SU-DHL-6 (cell line): ENCODE results near the gene PHF24.
"Not testable (repeated sequence)": the region's sequence is repeated elsewhere in the genome, so short reads cannot be mapped to it uniquely, and the experiment has no call there.

ENCODE experiments used
- H2AFZ ChIP-seq: fragments of 200-600 bp; sonication (generic); 2 replicates; pipeline ENCODE4 v1.6.1; 2014; ENCODE audit warnings: low read depth, mild to moderate bottlenecking, moderate library complexity, mixed read lengths, antibody characterized with exemption, low read length; ENCODE audit not compliant: severe bottlenecking
- H3F3A ChIP-seq: fragments of 200-600 bp; shearing (Covaris generic); 2 replicates; pipeline ENCODE4 v1.6.0; 2016; ENCODE audit warnings: antibody characterized with exemption, mild to moderate bottlenecking; ENCODE audit not compliant: insufficient read depth
- H3K27ac ChIP-seq: fragments of 200-600 bp; sonication (generic); 2 replicates; pipeline ENCODE4 v1.5.1; 2016; ENCODE audit warnings: low read depth, mild to moderate bottlenecking, low read length, moderate library complexity, mixed read lengths
- H3K27me3 ChIP-seq: fragments of 200-600 bp; sonication (generic), shearing (Covaris generic); 2 replicates; pipeline ENCODE4 v1.6.0; 2014; ENCODE audit warnings: mild to moderate bottlenecking, low read length
- H3K36me3 ChIP-seq: fragments of 200-600 bp; sonication (generic); 2 replicates; pipeline ENCODE4 v1.6.1; 2014; ENCODE audit warnings: mild to moderate bottlenecking, low read length, mixed read lengths
- H3K4me2 ChIP-seq: fragments of 300-600, 200-600 bp; shearing (Covaris generic), sonication (generic); 2 replicates; pipeline ENCODE4 v1.6.0; 2014; ENCODE audit warnings: low read length, low read depth, mild to moderate bottlenecking; ENCODE audit not compliant: poor library complexity, severe bottlenecking
- H3K4me3 ChIP-seq: fragments of 200-600 bp; sonication (generic); 2 replicates; pipeline ENCODE4 v1.5.1; 2014; ENCODE audit warnings: antibody characterized with exemption, low read length, mild to moderate bottlenecking, mixed read lengths; ENCODE audit not compliant: insufficient read depth, poor library complexity, severe bottlenecking
- H3K79me2 ChIP-seq: fragments of 200-600 bp; sonication (generic); 2 replicates; pipeline ENCODE4 v1.6.1; 2014; ENCODE audit warnings: mild to moderate bottlenecking, low read length, moderate library complexity; ENCODE audit not compliant: insufficient read depth
- H3K9ac ChIP-seq: fragments of 200-600 bp; sonication (generic); 2 replicates; pipeline ENCODE4 v1.7.0; 2014; ENCODE audit warnings: mild to moderate bottlenecking, low read length
- H3K9me2 ChIP-seq: fragments of 200-600 bp; sonication (generic); replicated peaks from 2 replicates; pipeline ENCODE4 v1.6.1; 2014; ENCODE audit warnings: low read length; ENCODE audit not compliant: insufficient read depth
- H3K9me3 ChIP-seq: fragments of 200-600 bp; sonication (generic); 2 replicates; pipeline ENCODE4 v1.6.1; 2014; ENCODE audit warnings: low read length, mixed read lengths; ENCODE audit not compliant: insufficient read depth
- H4K20me1 ChIP-seq: fragments of 200-600 bp; sonication (generic); 2 replicates; pipeline ENCODE4 v1.6.1; 2014; ENCODE audit warnings: low read depth, mild to moderate bottlenecking, antibody characterized with exemption, low read length, moderate library complexity, mixed read lengths
- EZH2phosphoT487 ChIP-seq: fragments of 200-600 bp; sonication (generic), shearing (Covaris generic); conservative IDR thresholded peaks from 2 replicates; pipeline ENCODE4 v1.6.1; 2018; ENCODE audit warnings: mild to moderate bottlenecking, antibody characterized with exemption, low read length, moderate library complexity, mixed read lengths
- TF ChIP-seq, protein P1 (sequence below): fragments of 200-600 bp; sonication (generic); IDR thresholded peaks from one replicate; pipeline ENCODE4 v1.5.1; 2017; ENCODE audit warnings: antibody characterized with exemption, mild to moderate bottlenecking, low read length, moderate library complexity; ENCODE audit not compliant: insufficient read depth, poor library complexity, severe bottlenecking

The PHF24 gene

DNA sequence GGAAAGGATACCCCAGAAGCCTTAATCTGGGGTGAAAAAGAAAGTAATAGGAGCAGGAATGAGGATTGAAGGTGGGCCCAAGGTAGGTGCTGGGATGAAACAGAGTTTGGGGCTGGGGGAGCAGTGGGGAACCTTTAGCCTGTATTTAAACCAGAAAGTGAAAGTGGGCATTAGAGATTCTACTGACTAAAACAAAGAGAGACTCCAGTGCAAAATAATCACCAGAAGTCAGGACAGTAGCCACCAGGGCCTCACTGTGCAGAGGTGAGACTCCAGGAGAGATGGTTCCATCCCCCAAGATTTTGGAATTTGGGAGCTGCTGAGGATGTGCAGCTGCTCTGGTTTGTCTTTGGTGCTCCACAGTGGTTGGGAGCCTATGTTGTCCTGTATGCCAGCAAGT is 44.5 kb downstream of the PHF24 start:
- Histone ChIP-seq H3K27me3 (no peaks in the 10 kb centered on the region), H4K20me1 (no peaks in the 10 kb centered on the region), H3K36me3 (no peaks in the 10 kb centered on the region), H3K4me2 (no peak overlapping the region), H3K27ac (no peak overlapping the region), H3K4me3 (no peak overlapping the region), H3K9ac (no peak overlapping the region), H2AFZ (no peak overlapping the region), H3K9me3 (no peaks in the 10 kb centered on the region), H3F3A (no peaks in the 10 kb centered on the region), H3K9me2 (no peaks in the 10 kb centered on the region), H3K79me2 (no peaks in the 10 kb centered on the region)
- no peak for TF ChIP-seq EZH2phosphoT487
- TF ChIP-seq, protein P1, sequence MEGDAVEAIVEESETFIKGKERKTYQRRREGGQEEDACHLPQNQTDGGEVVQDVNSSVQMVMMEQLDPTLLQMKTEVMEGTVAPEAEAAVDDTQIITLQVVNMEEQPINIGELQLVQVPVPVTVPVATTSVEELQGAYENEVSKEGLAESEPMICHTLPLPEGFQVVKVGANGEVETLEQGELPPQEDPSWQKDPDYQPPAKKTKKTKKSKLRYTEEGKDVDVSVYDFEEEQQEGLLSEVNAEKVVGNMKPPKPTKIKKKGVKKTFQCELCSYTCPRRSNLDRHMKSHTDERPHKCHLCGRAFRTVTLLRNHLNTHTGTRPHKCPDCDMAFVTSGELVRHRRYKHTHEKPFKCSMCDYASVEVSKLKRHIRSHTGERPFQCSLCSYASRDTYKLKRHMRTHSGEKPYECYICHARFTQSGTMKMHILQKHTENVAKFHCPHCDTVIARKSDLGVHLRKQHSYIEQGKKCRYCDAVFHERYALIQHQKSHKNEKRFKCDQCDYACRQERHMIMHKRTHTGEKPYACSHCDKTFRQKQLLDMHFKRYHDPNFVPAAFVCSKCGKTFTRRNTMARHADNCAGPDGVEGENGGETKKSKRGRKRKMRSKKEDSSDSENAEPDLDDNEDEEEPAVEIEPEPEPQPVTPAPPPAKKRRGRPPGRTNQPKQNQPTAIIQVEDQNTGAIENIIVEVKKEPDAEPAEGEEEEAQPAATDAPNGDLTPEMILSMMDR = no peak

DNA sequence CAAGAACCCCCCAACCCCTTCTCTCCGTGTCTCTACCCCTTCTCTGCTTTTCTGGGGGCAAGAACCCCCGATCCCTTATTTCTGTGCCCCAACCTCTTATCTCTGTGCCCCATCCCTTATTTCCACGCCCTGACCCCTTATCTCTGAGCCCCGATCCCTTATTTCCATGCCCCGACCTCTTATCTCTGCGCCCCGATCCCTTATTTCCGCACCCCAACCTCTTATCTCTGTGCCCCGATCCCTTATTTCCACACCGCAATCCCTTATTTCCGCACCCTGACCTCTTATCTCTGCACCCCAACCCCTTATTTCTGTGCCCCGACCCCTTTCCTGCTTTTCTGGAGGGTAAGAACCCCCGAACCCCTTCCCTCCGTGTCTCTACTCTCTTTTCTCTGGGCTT is 46.2 kb downstream of the PHF24 start:
- H3K9me2 ChIP-seq, H3F3A ChIP-seq, H3K4me2 ChIP-seq, H2AFZ ChIP-seq, H3K27ac ChIP-seq, H3K4me3 ChIP-seq, H4K20me1 ChIP-seq, H3K36me3 ChIP-seq, H3K9ac ChIP-seq, H3K79me2 ChIP-seq, H3K27me3 ChIP-seq, H3K9me3 ChIP-seq: not testable (repeated sequence)

GRCh38 chr9:35010351-35010958 is 52.4 kb downstream of the PHF24 start:
- TF ChIP-seq, protein P1 = no peak
- no peak for TF ChIP-seq EZH2phosphoT487
- Histone ChIP-seq H4K20me1 (no peaks in the 10 kb centered on the region), H3K27me3 (no peaks in the 10 kb centered on the region), H3K36me3 (0 out of 2 replicates have a peak, but pooled peaks cover 6% of the 10 kb centered on the region), H3K9me3 (peaks cover 11% of the 10 kb centered on the region; the same call in 1 of the 2 replicates), H3K79me2 (no peaks in the 10 kb centered on the region), H3K27ac (no peak overlapping the region), H2AFZ (no peak overlapping the region), H3K4me3 (no peak overlapping the region), H3K9me2 (no peaks in the 10 kb centered on the region), H3F3A (no peaks in the 10 kb centered on the region), H3K4me2 (no peak overlapping the region), H3K9ac (no peak overlapping the region)

DNA sequence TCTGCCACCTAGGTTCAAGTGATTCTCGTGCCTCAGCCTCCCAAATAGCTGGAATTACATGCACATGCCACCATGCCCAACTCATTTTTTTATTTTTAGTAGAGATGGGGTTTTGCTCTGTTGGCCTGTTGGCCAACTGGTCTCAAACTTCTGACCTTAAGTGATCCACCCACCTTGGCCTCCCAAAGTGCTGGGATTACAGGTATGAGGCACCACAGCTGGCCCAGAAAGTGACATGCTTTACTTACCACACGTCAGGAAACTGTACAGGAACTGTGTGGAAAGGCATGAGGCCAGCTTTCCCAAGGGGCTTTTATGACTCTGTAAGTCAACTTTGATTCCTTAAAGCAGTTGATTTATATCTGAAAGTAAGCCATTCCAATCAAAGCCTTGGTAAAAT is 56.4 kb downstream of the PHF24 start:
- Histone ChIP-seq H3K27me3 (no peaks in the 10 kb centered on the region), H3K79me2 (no peaks in the 10 kb centered on the region), H4K20me1 (no peaks in the 10 kb centered on the region), H3K9me2 (no peaks in the 10 kb centered on the region), H3F3A (no peaks in the 10 kb centered on the region), H3K9me3 (peaks cover 19% of the 10 kb centered on the region; the same call in 1 of the 2 replicates), H3K4me2 (no peak overlapping the region), H3K4me3 (no peak overlapping the region), H3K27ac (no peak overlapping the region), H2AFZ (no peak overlapping the region), H3K36me3 (peaks cover 14% of the 10 kb centered on the region; the same call in 1 of the 2 replicates), H3K9ac (no peak overlapping the region)
- no peak for TF ChIP-seq EZH2phosphoT487
- TF ChIP-seq, protein P1 = no peak

GRCh38 chr9:35023443-35023842 is 65.4 kb downstream of the PHF24 start:
- H2AFZ ChIP-seq, H3K4me2 ChIP-seq: not testable (repeated sequence)

More at GRCh38 chr9:35023443-35023842, 65.4 kb downstream of the PHF24 start:
- not testable (repeated sequence) for H3K79me2 ChIP-seq, H3K9me3 ChIP-seq, H3K27me3 ChIP-seq, H3K4me3 ChIP-seq, H4K20me1 ChIP-seq, H3K36me3 ChIP-seq, H3F3A ChIP-seq, H3K9ac ChIP-seq, H3K9me2 ChIP-seq, H3K27ac ChIP-seq
